Endothelial cell of hepatic sinusoid (primary cell): ENCODE results near the gene UMPS.
"Not testable (repeated sequence)": the region's sequence is repeated elsewhere in the genome, so short reads cannot be mapped to it uniquely, and the experiment has no call there.

Experiments used
- in situ Hi-C: cut with HindIII; loops from 2 replicates; pipeline ENCODE4 v1.10.0; 2017; ENCODE audit warnings: low sequenced_read_pairs

The UMPS gene

GRCh38 chr3:124776856-124777255, 46.6 kb downstream of the UMPS start:
- in situ Hi-C loops, result no loop called here

GRCh38 chr3:124777762-124778470, 47.7 kb downstream of the UMPS start:
- in situ Hi-C loops, result no loop called here

- in situ Hi-C loops, result no loop called here
Observed at GRCh38 chr3:124779116-124779515, 48.9 kb downstream of the UMPS start.

- in situ Hi-C loops, result no loop called here
Observed at GRCh38 chr3:124779751-124780191, 49.5 kb downstream of the UMPS start.

GRCh38 chr3:124780356-124780755, 50.1 kb downstream of the UMPS start:
- in situ Hi-C loops, result no loop called here

GRCh38 chr3:124780761-124781475, 50.7 kb downstream of the UMPS start:
- in situ Hi-C loops, result no loop called here

- in situ Hi-C loops, result no loop called here
Observed at GRCh38 chr3:124781476-124782376, 51.5 kb downstream of the UMPS start.

- in situ Hi-C loops, result not testable (repeated sequence)
Observed at GRCh38 chr3:124782377-124782712, 52.1 kb downstream of the UMPS start.

GRCh38 chr3:124783696-124784095, 53.4 kb downstream of the UMPS start:
- in situ Hi-C loops, result no loop called here

GRCh38 chr3:124784686-124785382, 54.6 kb downstream of the UMPS start:
- in situ Hi-C loops, result no loop called here

- in situ Hi-C loops, result no loop called here
Observed at GRCh38 chr3:124785973-124786372, 55.7 kb downstream of the UMPS start.

- in situ Hi-C loops, result no loop called here
Observed at GRCh38 chr3:124786511-124787241, 56.4 kb downstream of the UMPS start.

GRCh38 chr3:124787476-124788195, 57.4 kb downstream of the UMPS start:
- in situ Hi-C loops, result no loop called here

- in situ Hi-C loops, result no loop called here
Observed at GRCh38 chr3:124788254-124788745, 58.0 kb downstream of the UMPS start.

GRCh38 chr3:124789103-124789502, 58.9 kb downstream of the UMPS start:
- in situ Hi-C loops, result not testable (repeated sequence)

- in situ Hi-C loops, result loop anchor here (5.0 kb wide), 1 partner anchor 61 kb away; no protein-coding TSS in a partner anchor
Observed at GRCh38 chr3:124791142-124791541, 60.9 kb downstream of the UMPS start.

GRCh38 chr3:124791639-124792151, 61.4 kb downstream of the UMPS start:
- in situ Hi-C loops, result loop anchor here (5.0 kb wide), 1 partner anchor 61 kb away; no protein-coding TSS in a partner anchor

GRCh38 chr3:124792341-124793040, 62.2 kb downstream of the UMPS start:
- in situ Hi-C loops, result loop anchor here (5.0 kb wide), 1 partner anchor 60 kb away; no protein-coding TSS in a partner anchor
